ENCODE measurements around the gene ST3GAL4.

DNA sequence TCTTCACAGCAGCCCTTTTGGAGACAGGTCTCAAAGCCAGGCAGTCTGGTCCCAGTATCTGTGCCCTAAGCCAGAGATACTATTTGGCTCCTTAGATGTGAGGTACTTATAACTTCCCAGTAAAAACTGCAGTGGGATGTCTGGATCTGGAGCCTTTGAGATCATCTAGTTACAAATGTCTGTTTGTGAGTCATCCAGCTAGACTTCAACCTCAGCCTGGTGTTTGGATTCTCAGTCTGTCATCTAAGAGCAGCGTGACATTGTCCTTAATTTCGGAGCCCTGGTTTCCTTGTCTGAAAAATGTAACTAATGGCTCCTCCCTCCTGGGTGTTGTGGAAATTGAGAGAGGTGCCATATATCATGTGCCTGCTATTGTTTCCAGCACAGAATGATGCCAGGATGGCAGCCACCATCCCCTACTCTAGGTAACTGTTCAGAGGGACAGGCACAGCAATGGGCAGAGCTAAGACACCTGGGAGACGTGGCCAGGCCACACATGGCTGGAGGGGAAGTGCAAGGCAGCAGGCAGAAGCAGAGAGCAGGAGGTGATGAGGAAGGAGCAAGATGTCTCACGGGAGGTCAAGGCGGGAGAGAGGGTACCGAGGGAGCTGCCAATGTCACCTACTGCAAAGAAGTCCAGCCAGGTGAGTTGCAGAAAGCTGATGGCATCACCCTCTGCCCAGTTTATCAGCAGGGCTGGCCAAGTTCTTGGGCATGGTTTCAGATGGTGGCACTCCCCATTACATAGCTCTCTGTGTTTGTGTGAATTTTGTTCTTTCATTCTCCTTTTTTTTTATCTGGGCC, 20.6 kb upstream of the ST3GAL4 start:
- TF ChIP-seq POLR2AphosphoS5 (IDR thresholded peaks at IDR 0.05; ENCODE audit: low read depth, low read length) (no peak), TAF1 (IDR thresholded peaks at IDR 0.05; ENCODE audit: borderline replicate concordance, insufficient read depth, low read length) (no peak)

All from PFSK-1 (cell line).